ENCODE results near the gene SCN5A. TPM values are rescaled to one million over a fixed set of nuclear protein-coding genes. Genes with fewer than 3 reads are reported as not detected.

Gene SCN5A
- total RNA-seq, 1 experiment from 2014 or later: 0.54 TPM

DNA sequence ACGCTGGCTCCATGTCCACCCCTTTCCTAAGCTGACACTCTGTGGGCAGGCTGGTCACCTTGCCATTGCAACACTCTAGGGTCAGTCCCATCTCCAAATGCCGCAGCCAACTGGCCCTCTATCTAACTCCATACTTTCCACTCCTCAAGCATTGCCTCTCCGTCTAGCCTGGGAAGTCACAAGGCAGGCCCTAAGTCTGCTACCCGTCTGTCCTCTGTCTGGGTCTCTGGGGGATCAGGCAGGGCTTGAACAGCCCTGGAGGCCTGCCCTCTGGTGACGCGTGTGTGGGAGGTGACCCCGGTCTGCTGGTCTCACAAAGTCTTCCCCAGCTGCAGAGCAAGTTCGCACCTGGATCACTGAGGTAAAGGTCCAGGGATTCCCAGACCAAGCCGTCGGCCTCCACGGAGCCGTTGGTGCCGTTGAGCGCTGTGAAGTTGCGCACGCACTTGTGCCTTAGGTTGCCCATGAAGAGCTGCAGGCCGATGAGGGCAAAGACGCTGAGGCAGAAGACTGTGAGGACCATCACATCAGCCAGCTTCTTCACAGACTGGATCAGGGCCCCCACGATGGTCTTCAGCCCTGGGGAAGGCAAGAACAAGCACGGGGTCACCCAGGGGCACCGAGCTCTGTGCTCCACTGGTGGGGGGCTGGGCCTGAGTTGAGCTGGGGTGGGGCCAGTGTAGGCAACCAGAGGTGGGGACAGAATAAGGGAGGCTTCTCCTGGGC lies 39.9 kb downstream of the SCN5A start:
- no TSS peak for BruUV-seq (replicated peaks)
- ChIA-PET POLR2A (ENCODE audit: low non-redundant PET) (no interaction called here), CTCF (no interaction called here)
- Histone ChIP-seq H3K4me1 (ENCODE audit: insufficient read depth, low read length, poor library complexity, severe bottlenecking) (no peaks in the 10 kb centered on the region), H3K27me3 (replicated peaks; ENCODE audit: insufficient read depth, low read depth, low read length, poor library complexity) (no peaks in the 10 kb centered on the region), H3K36me3 (ENCODE audit: insufficient read depth, low read length, poor library complexity, severe bottlenecking) (no peaks in the 10 kb centered on the region), H3K27ac (ENCODE audit: low read depth, low read length, poor library complexity, severe bottlenecking) (no peak overlapping the region), H3K4me3 (ENCODE audit: low read depth, low read length, poor library complexity, severe bottlenecking) (no peak overlapping the region), H3K9me3 (ENCODE audit: low read depth, low read length, poor library complexity, severe bottlenecking) (no peaks in the 10 kb centered on the region)
- intact Hi-C loops (cut with micrococcal nuclease; ENCODE audit: unreplicated experiment): no loop called here
- TF ChIP-seq CTCF (conservative IDR thresholded peaks at IDR 0.05; ENCODE audit: low read depth, low read length): no peak
- TF ChIP-seq EZH2 (IDR thresholded peaks at IDR 0.05; ENCODE audit: borderline replicate concordance, low read depth, low read length, poor library complexity, severe bottlenecking): no peak
- DNase-seq (ENCODE audit: low spot score): no peak

- Histone ChIP-seq H3K36me3 (ENCODE audit: insufficient read depth, low read length, poor library complexity, severe bottlenecking) (no peaks in the 10 kb centered on the region), H3K27ac (ENCODE audit: low read depth, low read length, poor library complexity, severe bottlenecking) (no peak overlapping the region), H3K9me3 (ENCODE audit: low read depth, low read length, poor library complexity, severe bottlenecking) (no peaks in the 10 kb centered on the region), H3K27me3 (replicated peaks; ENCODE audit: insufficient read depth, low read depth, low read length, poor library complexity) (no peaks in the 10 kb centered on the region), H3K4me3 (ENCODE audit: low read depth, low read length, poor library complexity, severe bottlenecking) (no peak overlapping the region), H3K4me1 (ENCODE audit: insufficient read depth, low read length, poor library complexity, severe bottlenecking) (no peaks in the 10 kb centered on the region)
- DNase-seq (ENCODE audit: low spot score): no peak
- POLR2A ChIA-PET (ENCODE audit: low non-redundant PET): no interaction called here
- CTCF ChIA-PET: no interaction called here
- no TSS peak for BruUV-seq (replicated peaks)
- no peak for TF ChIP-seq CTCF (conservative IDR thresholded peaks at IDR 0.05; ENCODE audit: low read depth, low read length)
- intact Hi-C loops (cut with micrococcal nuclease; ENCODE audit: unreplicated experiment): no loop called here
These were observed 40.5 kb downstream of the SCN5A start for GRCh38 chr3:38608961-38609360.

- H3K9me3 ChIP-seq (ENCODE audit: low read depth, low read length, poor library complexity, severe bottlenecking): no peaks in the 10 kb centered on the region
- TF ChIP-seq CTCF (conservative IDR thresholded peaks at IDR 0.05; ENCODE audit: low read depth, low read length): no peak
- TF ChIP-seq EZH2 (IDR thresholded peaks at IDR 0.05; ENCODE audit: borderline replicate concordance, low read depth, low read length, poor library complexity, severe bottlenecking): no peak
- ChIA-PET POLR2A (ENCODE audit: low non-redundant PET) (no interaction called here), CTCF (no interaction called here)
- no peak overlapping the region for H3K4me3 ChIP-seq (ENCODE audit: low read depth, low read length, poor library complexity, severe bottlenecking)
- no TSS peak for BruUV-seq (replicated peaks)
- no peaks in the 10 kb centered on the region for H3K4me1 ChIP-seq (ENCODE audit: insufficient read depth, low read length, poor library complexity, severe bottlenecking)
- no peak overlapping the region for H3K27ac ChIP-seq (ENCODE audit: low read depth, low read length, poor library complexity, severe bottlenecking)
- intact Hi-C loops (cut with micrococcal nuclease; ENCODE audit: unreplicated experiment): no loop called here
- DNase-seq (ENCODE audit: low spot score): no peak
- no peaks in the 10 kb centered on the region for H3K27me3 ChIP-seq (replicated peaks; ENCODE audit: insufficient read depth, low read depth, low read length, poor library complexity)
- H3K36me3 ChIP-seq (ENCODE audit: insufficient read depth, low read length, poor library complexity, severe bottlenecking): no peaks in the 10 kb centered on the region
These were observed 41.3 kb downstream of the SCN5A start for GRCh38 chr3:38608086-38608775.

Data from A673 (cell line).